Stimulated activated CD8-positive, alpha-beta memory T cell treated with anti-CD3 and anti-CD28 coated beads, Interleukin-7, amount 100 ng/mL, for 48 hours (primary cell): ENCODE results near the gene PNPLA7.

Experiments
- DNase-seq, 2 donors: peaks; one replicate each; pipeline ENCODE4 v3.0.0-alpha.2; 2020; ENCODE audit warnings: low read depth in 1 of 2; ENCODE audit errors: extremely low read depth in 1 of 2

The PNPLA7 gene

GRCh38 chr9:137497921-137498719 lies 52.1 kb downstream of the PNPLA7 start:
- DNase-seq = no peak

GRCh38 chr9:137496601-137497375 lies 53.4 kb downstream of the PNPLA7 start:
- no peak for DNase-seq

- no peak for DNase-seq
Observed at GRCh38 chr9:137494550-137495351, 55.5 kb downstream of the PNPLA7 start.

GRCh38 chr9:137494104-137494544 lies 56.1 kb downstream of the PNPLA7 start:
- no peak for DNase-seq

- no peak for DNase-seq
Observed at GRCh38 chr9:137493364-137494103, 56.7 kb downstream of the PNPLA7 start.

GRCh38 chr9:137492464-137493363 lies 57.5 kb downstream of the PNPLA7 start:
- peak; percentile 5 to 22 for DNase-seq

- DNase-seq = no peak
Observed at GRCh38 chr9:137491735-137492432, 58.3 kb downstream of the PNPLA7 start.

- no peak for DNase-seq
Observed at GRCh38 chr9:137490532-137491186, 59.5 kb downstream of the PNPLA7 start.

GRCh38 chr9:137488906-137489305 lies 61.3 kb downstream of the PNPLA7 start:
- no peak for DNase-seq

- DNase-seq = no peak
Observed at GRCh38 chr9:137488327-137488653, 61.9 kb downstream of the PNPLA7 start.

- no peak for DNase-seq
Observed at GRCh38 chr9:137487454-137488326, 62.5 kb downstream of the PNPLA7 start.

GRCh38 chr9:137486545-137487453 lies 63.4 kb downstream of the PNPLA7 start:
- DNase-seq = no peak

GRCh38 chr9:137486141-137486490 lies 64.1 kb downstream of the PNPLA7 start:
- no peak for DNase-seq

- no peak for DNase-seq
Observed at GRCh38 chr9:137485343-137486140, 64.7 kb downstream of the PNPLA7 start.

- DNase-seq = no peak
Observed at GRCh38 chr9:137484551-137485315, 65.5 kb downstream of the PNPLA7 start.
